GM21576 (cell line): Measurements from ENCODE around the gene NUDT1.
A peak's percentile ranks its signal among the peaks of the same experiment; 100 is the strongest.
"Not testable (repeated sequence)": the region's sequence is repeated elsewhere in the genome, so short reads cannot be mapped to it uniquely, and the experiment has no call there.

Experiments used
- ATAC-seq: cut with Tn5 transposase; IDR thresholded peaks from one replicate; pipeline ENCODE4 v1.9.1; 2021; ENCODE audit warnings: mild to moderate bottlenecking, moderate library complexity; ENCODE audit not compliant: unreplicated experiment

Gene NUDT1

DNA sequence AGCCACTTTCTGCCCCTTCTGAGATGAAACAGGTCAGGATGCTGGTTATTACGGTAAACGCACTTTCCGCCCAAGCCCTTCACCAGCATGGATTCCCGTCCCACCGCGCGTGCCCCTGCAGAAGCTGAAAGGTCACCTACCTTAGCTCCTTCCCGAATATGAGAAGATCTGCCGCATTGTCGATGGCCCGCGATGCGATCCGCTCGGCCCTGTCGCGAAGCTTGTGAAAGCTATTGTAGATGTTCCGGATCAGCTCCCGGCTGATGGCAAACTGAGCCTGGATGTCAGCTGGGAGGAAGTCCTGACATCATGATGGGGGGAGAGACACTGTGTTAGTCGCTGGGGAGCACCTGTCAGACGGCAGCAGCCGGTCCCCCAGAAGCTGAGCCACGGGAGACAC is 22.1 kb downstream of the NUDT1 start:
- no peak for ATAC-seq

DNA sequence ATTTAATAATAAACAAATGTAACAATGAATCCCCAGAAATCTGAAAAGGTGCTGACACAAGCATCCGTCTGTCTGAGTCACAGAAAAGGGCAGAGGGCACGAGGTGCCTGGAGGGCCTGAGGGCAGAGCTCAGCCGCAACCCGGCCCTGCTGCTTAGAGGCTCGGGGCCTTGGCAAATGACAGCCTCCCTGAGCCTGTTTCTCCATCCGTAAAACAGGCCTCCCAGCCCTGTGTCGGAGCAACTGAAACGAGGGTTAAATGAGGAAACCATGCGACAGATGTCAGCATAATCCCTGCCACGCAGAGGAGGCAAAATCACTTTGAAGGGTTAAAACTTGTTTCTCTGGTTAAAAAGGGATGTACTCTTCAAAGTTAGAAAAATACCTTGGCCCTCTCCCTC is 24.9 kb downstream of the NUDT1 start:
- no peak for ATAC-seq

DNA sequence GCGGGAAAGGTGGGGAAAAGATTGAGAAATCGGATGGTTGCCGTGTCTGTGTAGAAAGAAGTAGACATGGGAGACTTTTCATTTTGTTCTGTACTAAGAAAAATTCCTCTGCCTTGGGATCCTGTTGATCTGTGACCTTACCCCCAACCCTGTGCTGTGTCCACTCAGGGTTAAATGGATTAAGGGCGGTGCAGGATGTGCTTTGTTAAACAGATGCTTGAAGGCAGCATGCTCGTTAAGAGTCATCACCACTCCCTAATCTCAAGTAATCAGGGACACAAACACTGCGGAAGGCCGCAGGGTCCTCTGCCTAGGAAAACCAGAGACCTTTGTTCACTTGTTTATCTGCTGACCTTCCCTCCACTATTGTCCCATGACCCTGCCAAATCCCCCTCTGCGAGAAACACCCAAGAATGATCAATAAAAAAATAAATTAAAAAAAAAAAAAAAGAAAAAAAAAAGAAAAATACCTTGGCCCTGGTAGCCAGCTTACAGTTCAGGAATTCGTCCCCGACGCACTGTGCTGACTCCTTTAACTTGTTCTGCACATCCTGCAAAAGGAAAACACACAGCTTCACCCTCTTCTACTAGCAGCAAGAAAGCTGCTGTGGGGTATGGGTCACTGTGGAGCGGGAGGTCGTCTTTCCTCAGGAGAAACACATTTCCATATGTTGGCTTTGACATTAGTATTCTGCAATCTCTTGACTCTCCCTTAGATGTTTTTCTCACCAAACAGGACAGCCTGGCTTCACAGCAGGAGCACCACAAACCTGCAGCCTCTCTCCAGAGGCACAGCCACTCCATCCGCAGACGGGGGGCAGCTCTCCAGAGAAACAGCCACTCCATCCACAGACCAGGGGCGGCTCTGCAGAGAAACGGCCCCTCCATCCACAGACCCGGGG is 27.3 kb downstream of the NUDT1 start:
- ATAC-seq: not testable (repeated sequence)

DNA sequence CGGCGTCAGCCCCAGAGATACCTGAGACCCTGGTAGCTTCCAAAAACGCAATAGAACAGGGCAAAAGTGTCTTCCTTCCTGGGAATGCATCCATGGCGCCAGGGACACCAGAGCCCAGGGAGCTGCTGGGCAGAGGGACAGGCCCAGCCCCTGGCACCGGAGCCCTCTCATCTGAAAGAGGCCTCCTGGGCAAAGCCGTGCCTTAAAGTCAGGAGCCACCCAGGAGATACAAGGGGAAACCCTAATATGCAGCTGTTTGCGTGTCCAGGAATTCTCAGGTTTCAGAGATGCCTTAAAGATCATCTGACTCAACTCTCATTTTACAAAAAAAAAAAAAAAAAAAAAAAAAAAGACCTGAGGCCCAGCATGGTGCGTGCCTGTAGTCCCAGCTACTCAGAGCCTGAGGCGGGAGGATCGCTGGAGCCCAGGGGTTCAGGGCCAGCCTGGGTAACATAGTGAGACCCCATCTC is 28.0 kb downstream of the NUDT1 start:
- ATAC-seq: no peak

DNA sequence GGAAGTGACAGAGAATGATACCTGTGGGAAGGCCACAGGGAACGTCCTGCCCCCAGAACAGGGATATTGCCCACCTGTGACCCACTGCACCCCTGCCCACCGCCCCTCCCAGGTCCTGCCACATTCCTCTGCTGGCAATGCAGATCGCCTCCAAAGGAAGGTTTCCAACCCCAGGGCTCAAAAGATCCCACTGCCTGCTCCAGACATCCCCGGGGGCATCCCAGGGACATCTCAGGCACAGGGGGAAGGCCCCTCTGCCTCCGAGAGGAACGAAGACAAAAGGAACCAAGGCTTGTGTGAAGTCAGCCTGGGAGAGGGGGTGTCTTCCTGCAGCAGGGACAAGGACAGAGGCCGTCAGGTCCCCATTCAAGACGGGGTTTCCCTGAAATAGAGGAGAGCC is 28.5 kb downstream of the NUDT1 start:
- ATAC-seq: no peak

DNA sequence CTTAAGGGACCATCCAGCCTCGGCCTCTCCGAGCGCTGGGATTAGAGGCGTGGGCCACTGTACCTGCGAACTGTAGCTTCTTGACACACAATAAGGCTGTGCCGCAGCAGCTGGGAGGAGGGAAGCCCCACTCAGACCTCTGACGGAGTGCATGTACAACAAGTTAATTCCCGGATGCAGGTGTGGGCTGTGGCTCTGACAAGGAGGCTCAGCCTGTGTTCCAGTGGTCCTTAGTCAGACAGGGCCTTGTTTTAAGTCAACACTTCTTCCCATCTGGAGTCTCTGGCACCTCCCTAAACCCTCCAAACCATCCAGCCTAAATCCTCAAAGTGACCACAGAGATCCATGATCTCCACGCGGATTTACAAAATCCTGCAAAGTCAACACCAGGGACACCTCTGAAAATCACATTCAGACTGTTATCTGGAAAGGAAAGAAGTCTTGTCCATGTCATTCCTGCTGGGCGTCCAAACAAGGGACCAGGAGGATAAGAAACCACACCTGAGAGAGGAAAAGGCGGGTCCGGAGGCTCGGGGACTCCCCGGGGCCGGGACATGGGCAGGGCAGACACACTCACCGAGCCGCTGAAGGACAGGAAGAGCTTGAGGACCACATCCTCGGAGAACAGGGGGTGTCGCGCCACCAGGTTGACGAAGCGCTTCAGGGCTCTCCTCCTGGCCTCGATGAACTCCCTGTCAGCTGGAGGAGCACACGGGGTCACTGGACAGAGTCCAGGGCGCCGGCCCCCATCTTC is 29.4 kb downstream of the NUDT1 start:
- no peak for ATAC-seq

DNA sequence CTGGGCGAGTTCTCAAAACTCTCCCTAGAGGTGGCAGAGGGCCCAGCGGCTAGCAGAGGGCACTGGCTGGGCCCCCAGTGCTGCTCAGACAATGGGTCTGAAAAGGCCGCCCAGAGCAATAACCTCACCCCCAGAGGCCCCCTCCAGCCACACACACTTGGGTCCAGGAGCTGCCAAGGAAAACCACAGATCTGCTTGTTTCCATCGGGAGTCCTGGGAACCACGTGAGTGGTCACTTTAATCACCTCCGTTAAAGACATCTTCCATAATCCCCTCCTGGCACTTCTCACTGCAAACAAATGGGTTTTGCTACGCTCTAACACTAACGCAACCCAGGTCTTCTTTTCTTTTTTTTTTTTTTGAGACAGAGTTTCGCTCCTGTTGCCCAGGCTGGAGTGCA is 30.0 kb downstream of the NUDT1 start:
- ATAC-seq: no peak

DNA sequence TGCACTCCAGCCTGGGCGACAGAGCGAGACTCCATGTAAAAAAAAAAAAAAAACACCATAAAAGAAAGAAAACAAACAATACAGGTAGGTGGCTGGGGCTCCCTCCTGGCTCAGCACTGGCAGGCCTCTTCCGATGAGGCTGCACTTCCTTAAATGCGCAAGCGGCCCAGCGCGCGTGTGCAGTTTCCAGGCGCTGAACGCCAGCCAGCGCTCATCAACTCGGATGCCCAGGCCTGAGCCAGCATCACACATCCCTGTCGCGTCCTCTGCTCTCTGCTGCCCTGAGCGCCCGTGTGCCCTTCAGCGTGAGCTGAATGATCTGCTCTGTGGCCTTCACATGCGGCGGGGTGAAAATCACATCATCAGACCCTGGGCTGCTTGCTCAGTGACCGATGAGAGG is 31.8 kb downstream of the NUDT1 start:
- ATAC-seq: no peak

DNA sequence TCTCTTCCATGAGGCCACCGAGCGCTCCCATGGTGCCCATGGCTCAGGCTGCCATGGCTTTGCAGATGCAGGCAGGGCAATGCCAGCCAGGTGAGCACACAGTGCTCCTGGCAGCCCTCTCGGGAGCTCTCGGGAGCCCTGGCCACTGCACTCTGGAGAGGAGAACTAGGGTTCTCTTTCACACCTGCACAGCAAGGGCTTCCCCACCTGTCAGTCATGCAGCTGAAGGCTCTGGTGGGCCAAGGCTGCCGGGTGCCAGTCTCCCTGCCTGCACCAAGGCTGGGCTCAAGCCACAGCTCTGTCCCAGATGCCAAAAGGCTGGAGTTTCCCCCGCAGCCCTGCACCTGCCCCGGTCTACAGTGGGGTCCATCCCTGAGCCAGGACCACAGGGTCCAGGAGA is 32.6 kb downstream of the NUDT1 start:
- ATAC-seq: no peak

DNA sequence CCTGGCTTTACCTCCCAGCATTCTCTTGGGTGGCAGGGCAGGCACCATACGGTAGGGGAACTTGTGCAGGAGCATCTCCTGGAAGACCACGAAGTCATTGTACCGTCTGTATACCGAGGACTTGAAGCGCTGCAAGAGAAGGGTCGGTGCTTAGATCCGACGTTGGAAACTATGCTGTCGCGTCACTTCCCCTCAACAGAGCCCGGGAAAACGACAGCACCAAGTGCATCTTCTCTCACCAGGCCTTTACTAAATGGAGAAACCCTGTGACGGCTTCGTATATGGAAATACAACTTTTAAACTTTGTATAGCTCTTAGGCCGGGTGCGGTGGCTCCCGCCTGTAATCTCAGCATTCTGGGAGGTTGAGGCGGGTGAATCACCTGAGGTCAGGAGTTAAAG is 33.1 kb downstream of the NUDT1 start:
- no peak for ATAC-seq

DNA sequence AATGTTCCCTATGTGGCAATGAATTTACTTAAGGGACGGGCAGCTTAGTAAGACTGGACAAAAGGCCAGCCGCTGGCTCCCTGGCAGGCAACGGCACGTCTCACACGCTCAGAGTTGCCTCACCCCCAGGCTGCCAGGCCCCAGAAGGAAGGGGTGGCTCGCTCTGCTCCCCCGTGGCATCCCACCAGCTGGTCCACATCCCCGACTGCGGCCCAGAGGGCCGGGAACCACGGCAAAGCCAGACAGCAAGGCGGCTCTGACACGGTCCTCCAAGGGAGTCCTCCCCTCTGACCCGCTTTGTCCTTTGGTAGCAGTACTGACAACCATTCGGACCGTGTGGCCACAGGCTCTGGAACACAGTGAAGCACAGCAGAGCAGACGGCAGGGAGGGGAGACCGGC is 34.1 kb downstream of the NUDT1 start:
- ATAC-seq: no peak

DNA sequence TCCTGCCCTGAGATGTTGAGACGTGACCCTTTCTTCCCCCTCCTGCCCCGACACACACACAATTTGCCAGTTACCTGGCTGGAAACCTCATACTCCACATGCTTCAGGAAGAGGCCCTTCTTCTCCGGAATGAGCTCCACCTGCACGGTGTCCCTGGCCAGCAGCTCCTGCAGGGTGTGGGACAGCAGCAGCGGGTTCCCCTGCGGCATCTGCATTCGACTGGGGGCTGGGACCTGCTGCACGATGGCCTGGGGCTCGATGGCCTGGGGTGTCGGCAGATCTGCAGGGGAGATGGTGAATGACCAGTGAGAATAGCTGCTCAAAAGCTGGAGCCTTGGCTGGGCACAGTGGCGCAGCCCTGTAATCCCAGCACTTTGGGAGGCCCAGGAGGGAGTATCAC is 36.0 kb downstream of the NUDT1 start:
- no peak for ATAC-seq

DNA sequence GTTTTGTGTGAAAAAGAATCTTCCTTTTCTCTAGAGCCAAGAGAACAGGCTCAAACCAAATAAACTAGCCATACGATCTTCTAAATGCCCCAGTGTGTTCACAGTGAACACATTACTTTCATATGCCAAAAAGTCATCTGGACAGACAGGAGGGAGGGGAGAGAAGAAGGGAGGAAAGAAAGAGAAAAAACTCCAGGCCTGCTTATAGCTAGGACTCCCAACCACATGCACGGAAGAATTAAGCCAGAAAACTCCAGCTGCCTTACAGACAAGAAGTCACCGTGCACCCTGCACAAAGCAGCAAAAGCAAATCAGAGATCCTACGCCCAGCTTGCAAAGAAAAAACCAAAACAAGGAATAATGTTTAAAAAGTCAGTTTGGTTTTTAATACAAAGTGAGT is 37.9 kb downstream of the NUDT1 start:
- no peak for ATAC-seq

DNA sequence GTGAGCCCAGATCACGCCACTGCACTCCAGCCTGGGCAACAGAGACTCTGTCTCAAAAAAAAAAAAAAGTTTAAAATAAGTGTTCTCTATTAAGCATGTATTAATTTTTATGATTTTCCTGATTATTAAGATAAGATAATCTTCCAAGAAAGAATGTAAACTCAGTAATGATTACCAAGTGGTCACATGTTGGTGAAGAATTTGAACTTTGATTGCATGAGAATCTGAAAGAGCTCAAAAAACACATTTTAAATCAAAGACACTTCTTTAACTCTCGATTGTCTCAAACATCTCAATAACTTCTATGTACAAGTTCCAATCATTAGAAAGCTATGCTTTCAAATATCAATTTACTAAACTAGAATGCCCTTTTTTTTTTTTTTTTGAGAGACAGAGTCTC is 38.4 kb downstream of the NUDT1 start:
- ATAC-seq: no peak

DNA sequence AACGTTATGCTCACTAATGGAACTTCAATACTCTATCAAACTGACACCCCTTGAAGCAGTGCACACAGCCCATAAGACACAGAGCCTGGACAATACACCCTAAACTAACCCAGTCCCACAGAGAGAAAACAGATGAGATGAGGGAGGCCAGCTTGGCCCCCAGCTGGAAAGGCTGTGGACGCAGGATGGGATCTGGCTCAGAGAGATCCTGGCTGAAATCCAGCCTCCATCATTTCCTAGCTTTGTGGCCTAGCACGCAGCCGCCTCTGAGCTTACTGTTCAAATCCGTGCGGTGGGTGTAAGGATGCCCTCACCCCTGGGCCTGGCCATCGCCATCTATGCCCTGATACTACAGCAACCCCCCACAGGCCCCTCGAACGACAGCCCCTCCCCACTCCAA is 39.5 kb downstream of the NUDT1 start:
- no peak for ATAC-seq

DNA sequence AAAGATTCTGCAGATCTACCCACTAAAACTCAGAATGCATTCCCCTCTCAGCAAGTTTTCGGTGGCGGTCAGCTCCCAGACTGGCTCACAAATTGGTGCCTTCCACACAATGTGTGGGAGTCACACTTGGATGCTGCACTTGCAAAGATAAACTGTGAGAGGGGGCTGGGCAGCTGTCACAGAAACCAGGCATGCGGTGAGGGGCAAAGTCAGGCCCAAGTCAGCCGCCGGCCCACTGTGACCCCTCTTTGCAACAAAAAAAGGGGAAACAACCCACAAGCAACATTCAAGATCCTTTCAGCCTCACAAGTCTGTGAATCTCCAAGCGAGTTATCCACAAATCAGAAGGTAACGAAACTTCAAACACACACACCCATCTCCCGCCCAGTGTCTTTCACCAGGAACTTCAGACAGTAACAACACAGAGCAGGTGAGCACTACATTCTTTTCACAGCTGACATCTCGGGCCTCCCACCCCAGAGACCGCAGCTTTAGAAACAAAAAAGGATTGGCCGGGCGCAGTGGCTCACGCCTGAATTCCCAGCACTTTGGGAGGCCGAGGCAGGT is 40.2 kb downstream of the NUDT1 start:
- no peak for ATAC-seq

DNA sequence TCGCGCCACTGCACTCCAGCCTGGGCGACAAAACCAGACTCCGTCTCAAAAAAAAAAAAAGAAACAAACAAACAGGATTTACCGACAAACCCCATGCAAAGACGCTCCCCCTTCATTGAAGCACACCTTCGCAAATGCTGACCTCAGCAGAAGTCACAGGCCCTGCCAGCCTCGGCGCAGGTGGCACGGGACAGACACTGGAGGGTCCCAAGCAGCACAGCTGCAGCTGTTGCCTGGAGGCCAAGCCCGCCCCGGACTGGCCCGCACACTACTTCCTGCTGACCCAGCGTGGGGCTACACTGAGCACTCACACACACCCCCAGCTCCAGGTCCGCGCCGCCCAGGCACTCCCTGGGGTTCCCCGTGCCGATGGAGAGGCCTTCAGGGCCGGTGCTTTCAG is 41.0 kb downstream of the NUDT1 start:
- ATAC-seq: no peak

DNA sequence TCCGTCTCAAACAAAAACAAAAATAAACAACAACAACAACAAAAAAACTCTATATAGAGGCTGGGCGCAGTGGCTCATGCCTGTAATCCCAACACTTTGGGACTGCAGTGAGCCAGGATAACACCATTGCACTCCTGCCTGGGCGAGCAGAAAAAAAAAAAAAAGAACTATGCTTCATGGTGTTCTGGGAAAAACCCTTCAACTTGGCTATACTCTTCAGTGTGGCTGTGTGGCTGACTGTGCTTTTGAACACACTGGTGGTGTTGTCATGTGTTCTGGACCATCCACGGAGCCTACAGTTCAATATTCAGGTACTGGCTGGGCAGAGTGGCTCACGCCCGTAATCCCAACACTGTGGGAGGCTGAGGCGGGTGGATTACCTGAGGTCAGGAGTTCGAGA is 45.7 kb downstream of the NUDT1 start:
- ATAC-seq: no peak

DNA sequence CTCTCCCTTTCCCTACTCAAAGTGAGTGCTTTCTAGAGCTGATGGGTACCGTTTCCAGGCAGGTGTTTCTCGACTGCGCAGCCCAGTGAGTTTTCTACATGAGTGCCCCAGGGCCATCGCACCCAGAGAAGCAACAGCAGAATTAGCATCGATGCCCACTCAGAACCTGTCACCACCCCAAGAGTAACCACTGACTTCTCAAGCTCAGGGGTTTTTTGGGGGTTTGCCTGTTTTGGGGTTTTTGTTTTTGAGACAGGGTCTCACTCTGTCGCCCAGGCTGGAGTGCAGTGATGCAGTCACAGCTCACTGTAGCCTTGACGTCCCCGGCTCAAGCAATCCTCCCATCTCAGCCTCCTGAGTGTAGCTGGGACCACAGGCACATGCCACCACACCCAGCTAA is 46.5 kb downstream of the NUDT1 start:
- ATAC-seq: peak; percentile 72

DNA sequence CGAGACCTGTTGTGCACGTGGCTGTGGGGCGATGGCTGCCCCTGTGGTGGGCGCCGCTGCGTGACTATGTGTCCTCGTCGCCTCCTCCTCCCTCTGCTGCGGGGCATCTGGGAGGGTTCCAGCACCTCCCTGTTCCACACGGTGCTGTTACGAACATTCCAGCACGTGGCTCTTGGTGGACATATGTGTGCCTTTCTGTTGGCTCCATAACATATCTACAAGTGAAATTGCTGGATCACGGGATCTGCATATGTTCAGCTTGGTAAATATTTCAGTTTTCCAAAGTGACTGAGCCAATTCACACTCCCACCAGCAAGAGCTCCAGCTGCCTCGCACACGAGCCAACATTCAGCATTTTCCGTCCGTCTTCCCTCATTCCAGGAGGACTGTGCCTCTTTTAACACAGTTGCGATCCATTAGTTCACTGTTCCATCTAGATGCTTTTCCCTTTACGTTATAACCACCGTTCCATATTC is 47.1 kb downstream of the NUDT1 start:
- ATAC-seq: no peak

DNA sequence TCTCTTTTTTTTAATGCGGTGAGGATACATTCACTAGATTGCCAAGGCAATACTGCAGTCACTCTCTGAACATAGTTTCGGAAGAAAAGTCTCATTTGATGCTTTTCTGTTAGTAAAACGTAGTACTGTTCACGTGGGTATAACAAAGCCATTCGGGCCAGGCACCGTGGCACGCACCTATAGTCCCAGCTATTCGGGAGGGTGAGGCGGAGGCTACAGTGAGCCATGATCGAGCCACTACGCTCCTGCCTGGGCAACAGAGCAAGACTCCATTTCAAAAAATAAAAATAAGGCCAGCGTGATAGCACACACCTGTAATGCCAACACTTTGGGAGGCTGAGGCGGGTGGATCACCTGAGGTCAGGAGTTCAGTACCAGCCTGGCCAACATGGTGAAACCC is 47.6 kb downstream of the NUDT1 start:
- no peak for ATAC-seq

DNA sequence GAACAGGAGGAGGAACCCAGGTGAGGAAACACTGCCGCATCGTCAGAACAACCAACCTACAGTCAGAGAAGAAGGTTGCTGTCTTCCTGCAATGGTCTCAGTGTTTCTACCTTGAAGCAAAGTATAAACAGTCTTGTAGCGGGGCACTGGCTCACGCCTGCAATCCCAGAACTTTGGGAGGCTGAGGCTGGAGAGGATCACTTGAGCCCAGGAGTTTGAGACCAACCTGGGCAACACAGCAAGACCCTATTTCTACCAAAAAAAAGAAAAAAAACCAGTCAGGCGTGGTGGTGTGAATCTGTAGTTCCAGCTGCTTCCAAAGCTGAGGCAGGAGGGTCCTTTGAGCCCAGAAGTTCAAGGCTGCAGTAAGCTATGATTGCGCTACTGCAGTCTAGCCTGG is 48.9 kb downstream of the NUDT1 start:
- ATAC-seq: no peak
